ENCODE measurements around the gene AVPR2.

Gene AVPR2

DNA sequence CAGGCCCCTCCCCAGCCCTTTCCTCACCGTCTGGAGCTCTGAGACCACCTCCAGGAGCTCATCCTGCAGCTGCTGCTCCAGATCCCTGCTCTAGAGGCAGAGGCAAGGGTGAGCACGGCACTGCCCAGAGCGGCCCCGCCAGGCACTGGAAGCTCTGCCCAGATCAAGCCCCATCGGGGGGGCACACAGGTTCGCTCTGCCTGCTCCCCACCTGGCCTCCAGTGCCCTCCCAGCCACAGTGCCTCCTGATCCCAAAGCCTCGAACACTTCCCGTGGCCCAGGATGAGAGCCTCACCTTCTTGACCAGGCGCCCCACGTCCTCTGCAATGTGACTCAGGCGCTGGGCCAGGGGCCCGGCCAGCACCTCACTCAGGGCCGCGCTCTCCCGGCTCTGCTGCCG, 16.6 kb downstream of the AVPR2 start:
- Histone ChIP-seq H4K20me1 (ENCODE audit: insufficient read depth, low read length) (no peaks in the 10 kb centered on the region), H3K9ac (ENCODE audit: low read length) (no peak overlapping the region)

GRCh38 chrX:153921511-153922446, 17.3 kb downstream of the AVPR2 start:
- H4K20me1 ChIP-seq (ENCODE audit: insufficient read depth, low read length), result no peaks in the 10 kb centered on the region
- H2AFZ ChIP-seq (ENCODE audit: low read length), result no peak overlapping the region
- TF ChIP-seq CTCF (IDR thresholded peaks at IDR 0.05; ENCODE audit: low read length) (no peak), EZH2 (optimal IDR thresholded peaks at IDR 0.05; ENCODE audit: low read depth, low read length) (no peak), EZH2phosphoT487 (IDR thresholded peaks at IDR 0.05; ENCODE audit: low read length) (no peak)
- no peak overlapping the region for H3K4me3 ChIP-seq (ENCODE audit: low read length)
- no peak overlapping the region for H3K27ac ChIP-seq (ENCODE audit: low read length)
- H3K27me3 ChIP-seq (replicated peaks; ENCODE audit: insufficient read depth, low read length), result no peaks in the 10 kb centered on the region
- no peaks in the 10 kb centered on the region for H3K9me3 ChIP-seq (replicated peaks; ENCODE audit: insufficient read depth, low read length)
- no peak overlapping the region for H3K9ac ChIP-seq (ENCODE audit: low read length)
- H3K4me2 ChIP-seq (ENCODE audit: low read depth, low read length), result no peak overlapping the region
- H3K79me2 ChIP-seq (ENCODE audit: low read length), result peaks cover 42% of the 10 kb centered on the region
- H3K9me2 ChIP-seq (replicated peaks; ENCODE audit: insufficient read depth, low read length), result no peaks in the 10 kb centered on the region
- peaks cover 24% of the 10 kb centered on the region for H3F3A ChIP-seq (ENCODE audit: insufficient read depth, low read length)
- no peak for DNase-seq
- no peaks in the 10 kb centered on the region for H3K36me3 ChIP-seq (replicated peaks; ENCODE audit: insufficient read depth, low read length)
- 0 out of 2 replicates have a peak, but pooled peaks cover 4% of the 10 kb centered on the region for H3K4me1 ChIP-seq (ENCODE audit: low read length)

More for the DNA sequence above, 16.6 kb downstream of the AVPR2 start:
- no peak overlapping the region for H3K27ac ChIP-seq (ENCODE audit: low read length)
- no peaks in the 10 kb centered on the region for H3K36me3 ChIP-seq (replicated peaks; ENCODE audit: insufficient read depth, low read length)
- H3K27me3 ChIP-seq (replicated peaks; ENCODE audit: insufficient read depth, low read length), result no peaks in the 10 kb centered on the region
- peaks cover 19% of the 10 kb centered on the region for H3F3A ChIP-seq (ENCODE audit: insufficient read depth, low read length)
- 0 out of 2 replicates have a peak, but pooled peaks cover 4% of the 10 kb centered on the region for H3K4me1 ChIP-seq (ENCODE audit: low read length)
- peaks cover 42% of the 10 kb centered on the region for H3K79me2 ChIP-seq (ENCODE audit: low read length)
- no peaks in the 10 kb centered on the region for H3K9me3 ChIP-seq (replicated peaks; ENCODE audit: insufficient read depth, low read length)
- no peak overlapping the region for H2AFZ ChIP-seq (ENCODE audit: low read length)
- no peak overlapping the region for H3K4me3 ChIP-seq (ENCODE audit: low read length)
- no peaks in the 10 kb centered on the region for H3K9me2 ChIP-seq (replicated peaks; ENCODE audit: insufficient read depth, low read length)
- no peak overlapping the region for H3K4me2 ChIP-seq (ENCODE audit: low read depth, low read length)
- no peak for DNase-seq
- TF ChIP-seq CTCF (IDR thresholded peaks at IDR 0.05; ENCODE audit: low read length) (no peak), EZH2 (optimal IDR thresholded peaks at IDR 0.05; ENCODE audit: low read depth, low read length) (no peak), EZH2phosphoT487 (IDR thresholded peaks at IDR 0.05; ENCODE audit: low read length) (no peak)

- no peaks in the 10 kb centered on the region for H3K27me3 ChIP-seq (replicated peaks; ENCODE audit: insufficient read depth, low read length)
- H3K9me3 ChIP-seq (replicated peaks; ENCODE audit: insufficient read depth, low read length), result no peaks in the 10 kb centered on the region
- no peaks in the 10 kb centered on the region for H4K20me1 ChIP-seq (ENCODE audit: insufficient read depth, low read length)
- no peaks in the 10 kb centered on the region for H3K36me3 ChIP-seq (replicated peaks; ENCODE audit: insufficient read depth, low read length)
- H3K79me2 ChIP-seq (ENCODE audit: low read length), result peaks cover 42% of the 10 kb centered on the region
- H3F3A ChIP-seq (ENCODE audit: insufficient read depth, low read length), result peaks cover 34% of the 10 kb centered on the region
- TF ChIP-seq EZH2phosphoT487 (IDR thresholded peaks at IDR 0.05; ENCODE audit: low read length) (no peak), CTCF (IDR thresholded peaks at IDR 0.05; ENCODE audit: low read length) (no peak), EZH2 (optimal IDR thresholded peaks at IDR 0.05; ENCODE audit: low read depth, low read length) (no peak)
- H3K4me3 ChIP-seq (ENCODE audit: low read length), result no peak overlapping the region
- H3K4me1 ChIP-seq (ENCODE audit: low read length), result 0 out of 2 replicates have a peak, but pooled peaks cover 4% of the 10 kb centered on the region
- no peak overlapping the region for H3K4me2 ChIP-seq (ENCODE audit: low read depth, low read length)
- H2AFZ ChIP-seq (ENCODE audit: low read length), result no peak overlapping the region
- no peak overlapping the region for H3K9ac ChIP-seq (ENCODE audit: low read length)
- DNase-seq, result no peak
- H3K9me2 ChIP-seq (replicated peaks; ENCODE audit: insufficient read depth, low read length), result no peaks in the 10 kb centered on the region
- no peak overlapping the region for H3K27ac ChIP-seq (ENCODE audit: low read length)
Observed at GRCh38 chrX:153922932-153923857, 18.7 kb downstream of the AVPR2 start.
